ENCODE measurements around the gene IQGAP2.

IQGAP2 gene

GRCh38 chr5:76458486-76458830 is 55.4 kb downstream of the IQGAP2 start:
- no peak for DNase-seq (ENCODE audit: extremely low spot score)
- TF ChIP-seq, protein P1, sequence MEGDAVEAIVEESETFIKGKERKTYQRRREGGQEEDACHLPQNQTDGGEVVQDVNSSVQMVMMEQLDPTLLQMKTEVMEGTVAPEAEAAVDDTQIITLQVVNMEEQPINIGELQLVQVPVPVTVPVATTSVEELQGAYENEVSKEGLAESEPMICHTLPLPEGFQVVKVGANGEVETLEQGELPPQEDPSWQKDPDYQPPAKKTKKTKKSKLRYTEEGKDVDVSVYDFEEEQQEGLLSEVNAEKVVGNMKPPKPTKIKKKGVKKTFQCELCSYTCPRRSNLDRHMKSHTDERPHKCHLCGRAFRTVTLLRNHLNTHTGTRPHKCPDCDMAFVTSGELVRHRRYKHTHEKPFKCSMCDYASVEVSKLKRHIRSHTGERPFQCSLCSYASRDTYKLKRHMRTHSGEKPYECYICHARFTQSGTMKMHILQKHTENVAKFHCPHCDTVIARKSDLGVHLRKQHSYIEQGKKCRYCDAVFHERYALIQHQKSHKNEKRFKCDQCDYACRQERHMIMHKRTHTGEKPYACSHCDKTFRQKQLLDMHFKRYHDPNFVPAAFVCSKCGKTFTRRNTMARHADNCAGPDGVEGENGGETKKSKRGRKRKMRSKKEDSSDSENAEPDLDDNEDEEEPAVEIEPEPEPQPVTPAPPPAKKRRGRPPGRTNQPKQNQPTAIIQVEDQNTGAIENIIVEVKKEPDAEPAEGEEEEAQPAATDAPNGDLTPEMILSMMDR (IDR thresholded peaks at IDR 0.05; ENCODE audit: control extremely low read depth, extremely low read depth, low read depth, missing control alignments) = no peak
- ChIA-PET CTCF (interaction anchor here (2.3 kb wide), 1 partner anchor 9 kb away, joined by 9 read pairs; no protein-coding TSS in a partner anchor), POLR2A (no interaction called here)

DNA sequence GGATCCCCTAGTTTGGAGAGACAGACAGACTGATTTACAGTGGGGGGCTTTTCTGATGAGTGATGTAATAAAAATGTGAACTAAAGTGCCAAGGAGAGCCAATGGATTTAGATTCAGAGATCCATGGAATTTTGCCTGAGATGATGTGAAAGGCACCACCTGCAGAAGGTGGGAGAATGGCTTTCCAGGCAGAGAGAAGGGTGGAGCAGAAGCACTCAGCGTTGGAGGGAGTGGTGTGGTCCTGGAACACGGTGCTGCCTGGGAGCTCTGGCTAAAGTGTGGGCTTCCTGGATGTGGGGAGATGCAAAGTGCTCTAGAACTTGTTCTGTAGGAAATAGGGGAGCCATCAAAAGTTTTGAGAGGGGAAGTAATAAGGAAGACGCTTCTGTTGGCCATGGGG is 57.0 kb downstream of the IQGAP2 start:
- no peak for DNase-seq (ENCODE audit: extremely low spot score)
- POLR2A ChIA-PET = no interaction called here
- TF ChIP-seq, protein P1 (IDR thresholded peaks at IDR 0.05; ENCODE audit: control extremely low read depth, extremely low read depth, low read depth, missing control alignments) = no peak
- CTCF ChIA-PET = interaction anchor here (1.3 kb wide), 1 partner anchor 9 kb away, joined by 4 read pairs; no protein-coding TSS in a partner anchor

GRCh38 chr5:76462097-76462667 is 59.1 kb downstream of the IQGAP2 start:
- ChIA-PET CTCF (interaction anchor here (1.2 to 1.4 kb wide), 2 partner anchors 11 to 178 kb away, joined by 3 read pairs; no protein-coding TSS in a partner anchor), POLR2A (no interaction called here)
- no peak for DNase-seq (ENCODE audit: extremely low spot score)
- TF ChIP-seq, protein P1 (IDR thresholded peaks at IDR 0.05; ENCODE audit: control extremely low read depth, extremely low read depth, low read depth, missing control alignments) = no peak

DNA sequence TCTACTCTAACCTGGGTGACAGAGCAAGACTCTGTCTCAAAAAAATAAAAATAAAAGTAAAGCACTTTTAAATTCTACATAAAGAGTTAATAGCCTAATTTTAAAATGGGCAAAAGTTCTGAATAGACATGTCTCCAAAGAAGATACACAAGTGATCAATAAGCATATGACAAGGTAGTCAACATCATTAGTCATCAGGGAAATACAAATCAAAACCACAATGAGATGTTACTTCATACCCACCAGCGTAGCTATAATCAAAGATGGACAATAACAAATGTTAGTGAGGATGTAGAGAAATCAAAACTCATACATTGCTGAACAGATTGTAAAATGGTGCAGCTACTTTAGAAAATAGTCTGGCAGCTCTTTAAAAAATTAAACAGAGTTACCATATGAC is 64.1 kb downstream of the IQGAP2 start:
- ChIA-PET CTCF (interaction anchor here (1.6 kb wide), 1 partner anchor 18 kb away, joined by 5 read pairs; no protein-coding TSS in a partner anchor), POLR2A (no interaction called here)
- TF ChIP-seq, protein P1 (IDR thresholded peaks at IDR 0.05; ENCODE audit: control extremely low read depth, extremely low read depth, low read depth, missing control alignments) = no peak
- DNase-seq (ENCODE audit: extremely low spot score) = no peak

DNA sequence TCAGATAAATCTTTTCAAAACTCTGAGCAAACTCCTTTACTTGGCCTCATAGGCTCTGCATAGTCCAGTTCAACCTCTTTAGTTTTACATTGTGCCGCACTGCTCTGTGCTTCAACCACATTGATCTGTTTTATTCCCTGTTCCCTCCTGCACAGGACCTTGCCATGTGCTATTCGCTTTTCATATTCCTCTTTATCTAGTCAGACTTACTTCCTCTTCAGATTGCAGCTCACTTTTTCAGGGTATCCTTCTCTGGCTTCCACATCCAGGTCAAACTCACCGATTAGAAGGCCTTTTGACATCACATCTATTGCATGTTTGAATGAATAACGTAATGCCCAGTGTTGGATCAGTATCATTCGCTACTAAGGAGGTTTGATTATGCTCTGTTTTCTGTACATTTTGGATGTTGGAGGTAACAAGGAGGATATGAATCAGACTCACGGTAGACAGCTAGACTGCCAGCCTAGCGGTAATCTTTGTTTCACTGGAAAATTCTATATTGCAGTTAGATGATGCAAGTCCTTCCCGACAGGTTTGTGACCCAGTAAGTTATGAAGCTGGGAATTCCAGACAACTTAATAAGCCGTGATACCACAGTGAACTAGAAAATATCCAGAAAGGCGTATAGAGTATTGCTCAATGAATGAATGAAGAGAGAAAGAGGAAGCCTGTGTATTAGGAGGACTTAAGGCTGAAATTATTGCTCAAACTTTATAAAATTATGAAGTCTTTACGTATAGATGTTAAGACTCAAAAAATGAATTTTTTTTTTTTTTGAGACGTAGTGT is 65.7 kb downstream of the IQGAP2 start:
- TF ChIP-seq, protein P1 (IDR thresholded peaks at IDR 0.05; ENCODE audit: control extremely low read depth, extremely low read depth, low read depth, missing control alignments) = no peak
- POLR2A ChIA-PET = no interaction called here
- no peak for DNase-seq (ENCODE audit: extremely low spot score)
- CTCF ChIA-PET = interaction anchor here (1.2 to 1.6 kb wide), 2 partner anchors 16 to 305 kb away, joined by 3 read pairs; no protein-coding TSS in a partner anchor

GRCh38 chr5:76469656-76470290 is 66.7 kb downstream of the IQGAP2 start:
- POLR2A ChIA-PET = no interaction called here
- CTCF ChIA-PET = interaction anchor here (1.1 to 1.6 kb wide), 3 partner anchors 10 to 304 kb away, joined by 3 read pairs; no protein-coding TSS in a partner anchor

More at GRCh38 chr5:76469656-76470290, 66.7 kb downstream of the IQGAP2 start:
- TF ChIP-seq, protein P1 (IDR thresholded peaks at IDR 0.05; ENCODE audit: control extremely low read depth, extremely low read depth, low read depth, missing control alignments) = no peak
- DNase-seq (ENCODE audit: extremely low spot score) = no peak
